HepG2 (cell line): ENCODE data around the gene POGLUT2.

Source experiments
- ARID4A ChIP-seq: sonication (generic); formaldehyde crosslinking; IDR thresholded peaks from 2 replicates; pipeline ENCODE4 v1.5.0; 2020; ENCODE audit warnings: mild to moderate bottlenecking, missing genetic modification reagents, borderline replicate concordance
- ARID5B ChIP-seq: IDR thresholded peaks from 2 replicates; pipeline ENCODE4 v1.4.0; 2020; ENCODE audit warnings: mild to moderate bottlenecking, missing genetic modification reagents
- CAMTA2 ChIP-seq: sonication (generic); formaldehyde crosslinking; IDR thresholded peaks from 2 replicates; pipeline ENCODE4 v1.4.0; 2020; ENCODE audit warnings: mild to moderate bottlenecking, missing genetic modification reagents, borderline replicate concordance
- CTCF ChIP-seq: sonication (generic); formaldehyde crosslinking; IDR thresholded peaks from 2 replicates; pipeline ENCODE4 v1.5.0; 2020; ENCODE audit warnings: mild to moderate bottlenecking, missing genetic modification reagents, moderate library complexity
- ZNF224 ChIP-seq: sonication (generic); formaldehyde crosslinking; IDR thresholded peaks from 2 replicates; pipeline ENCODE4 v1.5.0; 2020; ENCODE audit warnings: mild to moderate bottlenecking, missing genetic modification reagents
- ZNF326 ChIP-seq: sonication (generic); formaldehyde crosslinking; IDR thresholded peaks from 2 replicates; pipeline ENCODE4 v1.4.0; 2020; ENCODE audit warnings: missing genetic modification reagents, borderline replicate concordance
- ZNF382 ChIP-seq: sonication (generic); formaldehyde crosslinking; IDR thresholded peaks from 2 replicates; pipeline ENCODE4 v1.5.0; 2020; ENCODE audit warnings: missing genetic modification reagents, mild to moderate bottlenecking, borderline replicate concordance
- ZNF780A ChIP-seq: sonication (generic); formaldehyde crosslinking; IDR thresholded peaks from 2 replicates; pipeline ENCODE4 v1.8.0; 2022; ENCODE audit warnings: mild to moderate bottlenecking, missing genetic modification reagents, moderate library complexity

- TF ChIP-seq ARID5B (CRISPR knock-in tag), result no peak
- no peak for TF ChIP-seq ZNF780A (CRISPR knock-in tag)
- TF ChIP-seq ZNF326 (CRISPR knock-in tag), result no peak
- TF ChIP-seq ARID4A (CRISPR knock-in tag), result no peak
- no peak for TF ChIP-seq CTCF (CRISPR knock-in tag)
- no peak for TF ChIP-seq ZNF382
- TF ChIP-seq CAMTA2 (CRISPR knock-in tag), result no peak
- no peak for TF ChIP-seq ZNF224 (CRISPR knock-in tag)
These were observed 15.3 kb upstream of the POGLUT2 start for GRCh38 chr13:102814025-102814607.
